CD8-positive, alpha-beta memory T cell (primary cell): ENCODE results near the gene DNAJC11. TPM values are rescaled to one million over a fixed set of nuclear protein-coding genes. Genes with fewer than 3 reads are reported as not detected.

Experiments
- polyA plus RNA-seq: library from polyadenylated mRNA; unstranded; fragments of 300-500 nt; fragmentation: Illumina TruSeq; gene quantifications from one replicate; pipeline ENCODE4 v1.2.3, GENCODE V29; 2021
- total RNA-seq, 2 experiments: library from RNA; stranded (reverse); gene quantifications; one replicate each; pipeline ENCODE4 v1.2.3, GENCODE V29; 2021

The DNAJC11 gene
- total and polyA plus RNA-seq, 3 experiments from 2014 or later, result 22.7 to 80.4 (median 79.2) TPM

Other genes with a start within 250 kb of the DNAJC11 start
- gene TNFRSF25, start 235.6 kb downstream of the DNAJC11 start, total RNA-seq, result 100 to 1,000 TPM in 1 of 2 experiments, 10 to 100 TPM in 1; 90.8 to 100 TPM
- 30.0 TPM for gene TNFRSF25, start 235.6 kb downstream of the DNAJC11 start, polyA plus RNA-seq
- gene PLEKHG5, start 210.1 kb downstream of the DNAJC11 start, total RNA-seq, result 1 to 10 TPM; 2.2 to 2.6 TPM
- gene PLEKHG5, start 210.1 kb downstream of the DNAJC11 start, polyA plus RNA-seq, result 1.0 TPM
- gene NOL9, start 147.3 kb downstream of the DNAJC11 start, total RNA-seq, result 10 to 100 TPM; 55.8 to 57.8 TPM
- 18.2 TPM for gene NOL9, start 147.3 kb downstream of the DNAJC11 start, polyA plus RNA-seq
- gene TAS1R1, start 146.5 kb downstream of the DNAJC11 start, total RNA-seq, result not detected
- not detected for gene TAS1R1, start 146.5 kb downstream of the DNAJC11 start, polyA plus RNA-seq
- 10 to 100 TPM; 25.0 to 31.7 TPM for gene ZBTB48, start 121.8 kb downstream of the DNAJC11 start, total RNA-seq
- 24.1 TPM for gene ZBTB48, start 121.8 kb downstream of the DNAJC11 start, polyA plus RNA-seq
- 10 to 100 TPM; 36.4 to 37.3 TPM for gene KLHL21, start 98.9 kb downstream of the DNAJC11 start, total RNA-seq
- gene KLHL21, start 98.9 kb downstream of the DNAJC11 start, polyA plus RNA-seq, result 31.6 TPM
- gene PHF13, start 88.1 kb downstream of the DNAJC11 start, total RNA-seq, result 10 to 100 TPM; 12.5 to 14.0 TPM
- 4.9 TPM for gene PHF13, start 88.1 kb downstream of the DNAJC11 start, polyA plus RNA-seq
- 10 to 100 TPM; 18.3 to 20.6 TPM for gene THAP3, start 76.9 kb downstream of the DNAJC11 start, total RNA-seq
- 24.0 TPM for gene THAP3, start 76.9 kb downstream of the DNAJC11 start, polyA plus RNA-seq
- 10 to 100 TPM; 60.2 to 61.7 TPM for gene CAMTA1, start 83.6 kb upstream of the DNAJC11 start, total RNA-seq
- 79.0 TPM for gene CAMTA1, start 83.6 kb upstream of the DNAJC11 start, polyA plus RNA-seq